Lower leg skin (tissue), 4 donors: ENCODE data around the gene DMRTB1. TPM values are rescaled to one million over a fixed set of nuclear protein-coding genes. Genes with fewer than 3 reads are reported as not detected.

ENCODE experiments used
- DNase-seq, 2 donors: peaks; one replicate each; pipeline ENCODE4 v3.0.0-alpha.2; 2019; ENCODE audit warnings: low spot score in 2 of 2
- H3K4me3 ChIP-seq: fragments of 200-600 bp; sonication (generic); 2 replicates; pipeline ENCODE4 v1.5.1; 2017; ENCODE audit warnings: mild to moderate bottlenecking, low read depth; ENCODE audit not compliant: poor library complexity, severe bottlenecking
- CTCF ChIP-seq, 3 donors: fragments of 450-650 bp; IDR thresholded peaks; one replicate each; pipeline ENCODE4 v1.5.1; 2016; ENCODE audit warnings: antibody characterized with exemption in 3 of 3, mild to moderate bottlenecking in 3 of 3, moderate library complexity in 2 of 3
- POLR2A ChIP-seq, 2 donors: fragments of 450-650 bp; IDR thresholded peaks; one replicate each; pipeline ENCODE4 v1.6.1; 2016 to 2017; ENCODE audit warnings: antibody characterized with exemption in 2 of 2, mild to moderate bottlenecking in 1 of 2, moderate library complexity in 1 of 2
- WGBS, 2 donors: methylation state at CpG; one replicate each; pipeline ENCODE4 v1.1.5; 2018; 5-methylcytosine and 5-hydroxymethylcytosine counted together
- intact Hi-C: fragments of 100-400 bp; cut with DNase I; formaldehyde crosslinking; loops from one replicate; pipeline ENCODE4 v1.15.0; 2023; ENCODE audit warnings: low total_unique reads
- total RNA-seq, 4 donors: library from RNA; depleted of rRNA; stranded (reverse); fragments of >200 nt; gene quantifications; one replicate each; pipeline ENCODE4 v1.1.0, GENCODE V29; 2016

Gene DMRTB1
- total RNA-seq, 4 donors from 2014 or later = not detected

GRCh38 chr1:53498555-53499131 lies 39.4 kb downstream of the DMRTB1 start:
- H3K4me3 ChIP-seq = no peak overlapping the region
- TF ChIP-seq CTCF (IDR thresholded peaks at IDR 0.05) (no peak), POLR2A (IDR thresholded peaks at IDR 0.05) (no peak)
- 60 to 61% methylated on average over 9 of the region's 9 CpGs for WGBS, 2 donors
- intact Hi-C loops = no loop called here
- no peak for DNase-seq

- intact Hi-C loops = no loop called here
- TF ChIP-seq CTCF (IDR thresholded peaks at IDR 0.05) (no peak), POLR2A (IDR thresholded peaks at IDR 0.05) (no peak)
- no peak overlapping the region for H3K4me3 ChIP-seq
- no peak for DNase-seq
- whole genome bisulfite sequencing, 2 donors = 85 to 86% methylated on average over 15 to 18 of the region's 20 CpGs
Observed at GRCh38 chr1:53499257-53500203, 40.3 kb downstream of the DMRTB1 start.

- TF ChIP-seq POLR2A (IDR thresholded peaks at IDR 0.05) (no peak), CTCF (IDR thresholded peaks at IDR 0.05) (no peak)
- intact Hi-C loops = no loop called here
- no peak overlapping the region for H3K4me3 ChIP-seq
- DNase-seq = no peak
- 69 to 78% methylated on average over 34 of the region's 34 CpGs for WGBS, 2 donors
Observed at GRCh38 chr1:53500204-53501064, 41.2 kb downstream of the DMRTB1 start.

GRCh38 chr1:53501065-53502005 lies 42.1 kb downstream of the DMRTB1 start:
- no peak overlapping the region for H3K4me3 ChIP-seq
- TF ChIP-seq CTCF (IDR thresholded peaks at IDR 0.05) = no peak
- no peak for TF ChIP-seq POLR2A (IDR thresholded peaks at IDR 0.05)
- WGBS, 2 donors = 74 to 80% methylated on average over 20 to 21 of the region's 21 CpGs
- intact Hi-C loops = no loop called here
- no peak for DNase-seq
